HUES64 (cell line): ENCODE results near the gene TACC3.

ENCODE experiments used
- H3K27ac ChIP-seq: 2 replicates; pipeline ENCODE4 v1.7.0; 2013; ENCODE audit warnings: low read depth, low read length, inconsistent platforms
- H3K27me3 ChIP-seq: 2 replicates; pipeline ENCODE4 v1.6.1; 2013; ENCODE audit warnings: mild to moderate bottlenecking, low read length; ENCODE audit not compliant: insufficient read depth
- H3K36me3 ChIP-seq: 2 replicates; pipeline ENCODE4 v1.6.1; 2013; ENCODE audit warnings: mild to moderate bottlenecking, low read length; ENCODE audit not compliant: insufficient read depth
- H3K4me1 ChIP-seq: 2 replicates; pipeline ENCODE4 v1.6.1; 2013; ENCODE audit warnings: mild to moderate bottlenecking, low read length, moderate library complexity; ENCODE audit not compliant: insufficient read depth
- H3K4me3 ChIP-seq: 2 replicates; pipeline ENCODE4 v1.5.1; 2013; ENCODE audit warnings: mild to moderate bottlenecking, low read length, moderate library complexity
- H3K9ac ChIP-seq: 2 replicates; pipeline ENCODE4 v1.6.1; 2013; ENCODE audit warnings: mild to moderate bottlenecking, low read depth, low read length
- H3K9me3 ChIP-seq: 2 replicates; pipeline ENCODE4 v1.6.1; 2013; ENCODE audit warnings: low read depth, low read length; ENCODE audit not compliant: insufficient read depth
- WGBS: fragments of 150-250, 120-280 bp; methylation state at CpG from one replicate; pipeline ENCODE4 v1.1.7; 2013; ENCODE audit warnings: missing lambda C conversion rate; 5-methylcytosine and 5-hydroxymethylcytosine counted together

Gene TACC3

DNA sequence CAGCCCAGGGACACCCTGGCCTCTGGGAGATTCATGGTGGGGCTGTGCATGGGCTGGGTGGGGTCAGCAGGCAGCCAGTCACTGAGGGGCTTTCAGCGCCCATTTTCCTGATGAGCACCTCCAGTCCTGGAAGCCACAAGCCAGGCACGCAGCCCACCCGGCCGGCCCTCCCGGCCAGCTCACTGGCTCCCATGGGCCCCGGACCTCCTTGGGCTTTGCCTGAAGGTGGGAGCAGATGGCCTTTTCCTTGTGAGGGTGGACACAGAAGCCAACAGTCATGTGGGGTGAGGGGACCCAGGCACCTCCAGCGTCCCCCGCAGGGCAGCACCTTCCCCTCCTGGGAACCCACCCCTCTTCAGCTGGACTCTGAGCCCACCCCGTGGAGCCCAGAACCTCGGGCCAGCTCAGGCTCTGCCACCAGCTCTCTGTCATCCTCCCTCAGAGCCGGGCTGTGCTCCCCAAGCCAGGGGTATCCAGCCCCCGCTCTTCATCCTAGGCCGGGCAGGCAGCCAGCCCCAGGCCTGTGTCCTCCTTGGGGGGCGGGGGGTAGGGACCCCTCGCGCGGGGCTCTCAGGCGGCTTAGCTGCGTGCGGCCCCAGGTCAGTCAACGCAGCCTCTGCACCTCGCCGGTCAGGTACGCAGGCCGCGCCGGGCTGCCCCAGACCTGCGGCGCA lies 71.0 kb downstream of the TACC3 start:
- peak overlapping the region; percentile 49 for H3K4me3 ChIP-seq
- no peaks in the 10 kb centered on the region for H3K9me3 ChIP-seq
- no peak overlapping the region for H3K9ac ChIP-seq
- H3K36me3 ChIP-seq, result no peaks in the 10 kb centered on the region
- H3K27ac ChIP-seq, result peak overlapping the region; percentile 64; the same call in 1 of the 2 replicates
- H3K27me3 ChIP-seq, result peaks cover 53% of the 10 kb centered on the region
- H3K4me1 ChIP-seq, result peaks cover 2% of the 10 kb centered on the region; the same call in 1 of the 2 replicates
- 33% methylated on average over 29 of the region's 29 CpGs for WGBS

DNA sequence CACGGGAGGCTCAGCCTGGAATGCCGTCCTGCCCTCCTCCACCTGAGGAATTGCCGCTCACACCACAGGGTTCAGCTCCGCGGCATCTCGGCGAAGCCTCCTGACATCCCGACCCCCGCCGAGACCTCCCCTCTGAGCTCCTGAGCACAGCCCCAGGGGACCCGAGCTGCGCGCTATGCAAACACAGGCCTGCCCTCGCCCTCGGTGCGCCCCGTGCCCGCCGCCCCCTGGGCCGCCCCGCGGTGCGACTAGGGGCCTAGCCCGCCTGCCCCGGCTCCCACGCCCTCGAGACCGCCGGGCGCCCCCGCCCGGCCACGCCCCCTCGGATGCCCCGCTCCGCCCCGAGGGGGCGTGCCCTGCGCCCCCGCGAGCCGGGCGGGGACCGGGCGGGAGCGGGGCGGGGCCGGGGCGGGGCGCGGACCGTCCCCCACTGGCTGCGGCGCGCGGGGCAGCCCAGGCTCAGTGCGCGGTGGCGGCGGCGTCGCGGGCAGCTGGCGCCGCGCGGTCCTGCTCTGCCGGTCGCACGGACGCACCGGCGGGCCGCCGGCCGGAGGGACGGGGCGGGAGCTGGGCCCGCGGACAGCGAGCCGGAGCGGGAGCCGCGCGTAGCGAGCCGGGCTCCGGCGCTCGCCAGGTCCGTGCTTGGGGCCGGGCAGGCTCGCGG lies 71.6 kb downstream of the TACC3 start, which contains the start of gene FGFR3:
Gene FGFR3, plus strand, starts transcription at position 462 of the 664 bp plus-strand sequence. CDS start 642 bp downstream, outside the sequence.
- Histone ChIP-seq H3K27ac (peak within 1 kb of the TSS; percentile 64; the same call in 1 of the 2 replicates), H3K4me3 (peak within 1 kb of the TSS; percentile 70), H3K36me3 (no peaks in the 10 kb centered on the region), H3K9me3 (no peaks in the 10 kb centered on the region), H3K27me3 (peaks cover 53% of the 10 kb centered on the region), H3K9ac (peak within 1 kb of the TSS; percentile 70), H3K4me1 (peaks cover 2% of the 10 kb centered on the region; the same call in 1 of the 2 replicates)
- under 1% methylated on average over 90 of the region's 95 CpGs for WGBS

DNA sequence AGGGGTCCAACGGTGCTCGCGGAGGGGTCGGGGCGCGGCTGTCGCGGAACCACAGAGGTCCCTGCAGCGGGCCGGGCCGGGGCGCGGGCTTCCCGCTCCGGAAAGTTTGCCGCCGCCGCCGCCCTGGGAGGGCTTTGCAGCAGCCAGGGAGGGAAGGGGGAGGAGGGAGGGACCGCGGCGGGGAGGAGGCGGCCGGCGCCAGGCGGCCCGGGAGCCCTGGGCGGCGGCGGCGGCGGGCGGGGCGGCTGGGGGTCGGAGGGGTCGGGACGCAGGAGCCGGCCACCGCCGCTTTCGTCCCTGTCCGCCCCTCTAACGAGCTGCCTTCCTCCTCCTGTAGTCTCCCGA lies 72.1 kb downstream of the TACC3 start:
- WGBS, result 1% methylated on average over 44 of the region's 44 CpGs
- no peaks in the 10 kb centered on the region for H3K36me3 ChIP-seq
- no peaks in the 10 kb centered on the region for H3K9me3 ChIP-seq
- H3K4me1 ChIP-seq, result 0 out of 2 replicates have a peak, but pooled peaks cover 2% of the 10 kb centered on the region
- no peak overlapping the region; the same call in 1 of the 2 replicates for H3K27ac ChIP-seq
- peak overlapping the region; percentile 70 for H3K4me3 ChIP-seq
- peaks cover 53% of the 10 kb centered on the region for H3K27me3 ChIP-seq
- peak overlapping the region; percentile 70 for H3K9ac ChIP-seq

DNA sequence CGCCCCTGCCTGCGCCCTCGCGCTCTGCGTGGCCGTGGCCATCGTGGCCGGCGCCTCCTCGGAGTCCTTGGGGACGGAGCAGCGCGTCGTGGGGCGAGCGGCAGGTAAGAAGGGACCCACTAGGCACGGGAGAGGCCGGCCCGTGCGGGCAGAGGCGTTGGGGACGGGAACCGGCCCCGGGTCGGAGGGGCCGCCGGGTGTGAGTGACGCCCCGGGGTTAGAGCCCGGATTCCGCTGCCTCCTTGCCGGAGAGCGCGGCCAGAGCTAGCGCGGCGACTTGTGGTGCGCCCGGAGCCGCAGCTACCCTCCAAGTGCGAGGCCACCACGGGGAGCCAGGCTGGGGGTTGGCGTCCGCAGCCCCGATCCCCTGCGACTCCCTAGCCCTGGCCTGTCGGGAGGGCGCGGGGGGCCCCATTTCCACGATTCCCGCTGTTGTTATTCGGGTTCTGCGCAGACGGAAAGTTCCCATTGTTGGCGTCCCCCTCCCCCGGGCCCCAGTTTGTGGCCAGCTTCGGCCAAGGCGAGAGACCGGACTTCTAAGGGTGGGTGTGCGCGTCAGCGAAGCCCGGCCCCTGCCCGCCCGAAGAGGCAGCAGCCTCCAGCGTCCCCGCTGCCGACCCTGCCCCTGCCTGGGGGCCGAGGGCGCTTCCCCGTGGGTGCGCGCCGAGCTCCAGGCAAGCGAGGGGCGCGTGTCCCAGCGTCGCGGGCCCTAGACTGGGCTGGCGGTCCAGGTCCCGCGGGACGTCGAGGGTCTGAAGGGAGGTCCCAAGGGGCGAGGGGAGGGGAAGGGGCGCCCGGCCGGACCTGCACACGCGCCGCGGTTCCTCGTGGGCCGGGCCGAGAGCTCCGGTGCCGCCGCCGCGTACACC lies 72.9 kb downstream of the TACC3 start:
- H3K4me3 ChIP-seq, result peak overlapping the region; percentile 70
- 0 out of 2 replicates have a peak, but pooled peaks cover 2% of the 10 kb centered on the region for H3K4me1 ChIP-seq
- no peaks in the 10 kb centered on the region for H3K36me3 ChIP-seq
- WGBS, result under 1% methylated on average over 101 of the region's 101 CpGs
- peak overlapping the region; percentile 70 for H3K9ac ChIP-seq
- no peaks in the 10 kb centered on the region for H3K9me3 ChIP-seq
- no peak overlapping the region for H3K27ac ChIP-seq
- H3K27me3 ChIP-seq, result peaks cover 53% of the 10 kb centered on the region
